ENCODE data around the gene HFM1.

GRCh38 chr1:91283421-91283726, 121.3 kb downstream of the HFM1 start:
- TF ChIP-seq POLR2AphosphoS5 (IDR thresholded peaks at IDR 0.05; ENCODE audit: low read depth), result no peak
- TF ChIP-seq, protein P1, sequence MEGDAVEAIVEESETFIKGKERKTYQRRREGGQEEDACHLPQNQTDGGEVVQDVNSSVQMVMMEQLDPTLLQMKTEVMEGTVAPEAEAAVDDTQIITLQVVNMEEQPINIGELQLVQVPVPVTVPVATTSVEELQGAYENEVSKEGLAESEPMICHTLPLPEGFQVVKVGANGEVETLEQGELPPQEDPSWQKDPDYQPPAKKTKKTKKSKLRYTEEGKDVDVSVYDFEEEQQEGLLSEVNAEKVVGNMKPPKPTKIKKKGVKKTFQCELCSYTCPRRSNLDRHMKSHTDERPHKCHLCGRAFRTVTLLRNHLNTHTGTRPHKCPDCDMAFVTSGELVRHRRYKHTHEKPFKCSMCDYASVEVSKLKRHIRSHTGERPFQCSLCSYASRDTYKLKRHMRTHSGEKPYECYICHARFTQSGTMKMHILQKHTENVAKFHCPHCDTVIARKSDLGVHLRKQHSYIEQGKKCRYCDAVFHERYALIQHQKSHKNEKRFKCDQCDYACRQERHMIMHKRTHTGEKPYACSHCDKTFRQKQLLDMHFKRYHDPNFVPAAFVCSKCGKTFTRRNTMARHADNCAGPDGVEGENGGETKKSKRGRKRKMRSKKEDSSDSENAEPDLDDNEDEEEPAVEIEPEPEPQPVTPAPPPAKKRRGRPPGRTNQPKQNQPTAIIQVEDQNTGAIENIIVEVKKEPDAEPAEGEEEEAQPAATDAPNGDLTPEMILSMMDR (conservative IDR thresholded peaks at IDR 0.05; ENCODE audit: low read depth in 2 of 2), result no peak

All from GM23338 (cell line).